OCI-LY3 (cell line): ENCODE measurements around the gene NLGN1.

Experiments used
- EZH2phosphoT487 ChIP-seq: fragments of 200-600 bp; shearing (Covaris generic); IDR thresholded peaks from 2 replicates; pipeline ENCODE4 v1.6.1; 2018; ENCODE audit warnings: antibody characterized with exemption, mixed run types, low read depth
- TF ChIP-seq, protein P1 (sequence below): fragments of 200-600, 300-600 bp; sonication (generic); IDR thresholded peaks from 2 replicates; pipeline ENCODE4 v1.5.1; 2014; ENCODE audit warnings: antibody characterized with exemption, low read length, low read depth

GRCh38 chr3:173905381-173905780 lies 507.8 kb downstream of the NLGN1 start:
- TF ChIP-seq, protein P1, sequence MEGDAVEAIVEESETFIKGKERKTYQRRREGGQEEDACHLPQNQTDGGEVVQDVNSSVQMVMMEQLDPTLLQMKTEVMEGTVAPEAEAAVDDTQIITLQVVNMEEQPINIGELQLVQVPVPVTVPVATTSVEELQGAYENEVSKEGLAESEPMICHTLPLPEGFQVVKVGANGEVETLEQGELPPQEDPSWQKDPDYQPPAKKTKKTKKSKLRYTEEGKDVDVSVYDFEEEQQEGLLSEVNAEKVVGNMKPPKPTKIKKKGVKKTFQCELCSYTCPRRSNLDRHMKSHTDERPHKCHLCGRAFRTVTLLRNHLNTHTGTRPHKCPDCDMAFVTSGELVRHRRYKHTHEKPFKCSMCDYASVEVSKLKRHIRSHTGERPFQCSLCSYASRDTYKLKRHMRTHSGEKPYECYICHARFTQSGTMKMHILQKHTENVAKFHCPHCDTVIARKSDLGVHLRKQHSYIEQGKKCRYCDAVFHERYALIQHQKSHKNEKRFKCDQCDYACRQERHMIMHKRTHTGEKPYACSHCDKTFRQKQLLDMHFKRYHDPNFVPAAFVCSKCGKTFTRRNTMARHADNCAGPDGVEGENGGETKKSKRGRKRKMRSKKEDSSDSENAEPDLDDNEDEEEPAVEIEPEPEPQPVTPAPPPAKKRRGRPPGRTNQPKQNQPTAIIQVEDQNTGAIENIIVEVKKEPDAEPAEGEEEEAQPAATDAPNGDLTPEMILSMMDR: no peak
- no peak for TF ChIP-seq EZH2phosphoT487
